Mesothelial cell of epicardium (in vitro differentiated cells): ENCODE measurements around the gene PLPPR1. TPM values are rescaled to one million over a fixed set of nuclear protein-coding genes. Genes with fewer than 3 reads are reported as not detected.

Source experiments
- DNase-seq, 2 experiments: peaks; one replicate each; pipeline ENCODE4 v3.0.0; 2021; ENCODE audit warnings: low spot score in 2 of 2; ENCODE audit not compliant: unreplicated experiment in 2 of 2
- H3K27ac Mint-ChIP-seq: 2 replicates; pipeline ENCODE4 v1.8.0; 2021; ENCODE audit warnings: mixed read lengths
- H3K27me3 Mint-ChIP-seq: 2 replicates; pipeline ENCODE4 v1.8.0; 2021; ENCODE audit warnings: low read depth, mixed read lengths
- H3K36me3 Mint-ChIP-seq: 2 replicates; pipeline ENCODE4 v1.8.0; 2021; ENCODE audit warnings: mixed read lengths
- H3K4me1 Mint-ChIP-seq: 2 replicates; pipeline ENCODE4 v1.8.0; 2021; ENCODE audit warnings: mixed read lengths
- H3K4me3 Mint-ChIP-seq: 2 replicates; pipeline ENCODE4 v1.8.0; 2021; ENCODE audit warnings: mild to moderate bottlenecking, moderate library complexity, mixed read lengths
- H3K9me3 Mint-ChIP-seq: 2 replicates; pipeline ENCODE4 v1.8.0; 2021; ENCODE audit warnings: mixed read lengths
- CTCF ChIP-seq: fragments of 200-600 bp; sonication (generic); IDR thresholded peaks from one replicate; pipeline ENCODE4 v1.5.0; 2021; ENCODE audit warnings: antibody characterized with exemption; ENCODE audit not compliant: unreplicated experiment
- total RNA-seq: library from RNA; stranded (reverse); gene quantifications from 3 replicates; pipeline ENCODE4 v1.2.1, GENCODE V29; 2021

PLPPR1 gene
- total RNA-seq, 1 donor from 2014 or later, result 1.3 TPM

- Mint-ChIP-seq H3K27ac (no peak overlapping the region), H3K4me3 (no peak overlapping the region), H3K36me3 (no peaks in the 10 kb centered on the region), H3K27me3 (peaks cover 9% of the 10 kb centered on the region), H3K9me3 (no peaks in the 10 kb centered on the region), H3K4me1 (no peaks in the 10 kb centered on the region)
- DNase-seq, result no peak
- no peak for TF ChIP-seq CTCF
These were observed 271.4 kb downstream of the PLPPR1 start for GRCh38 chr9:101299901-101300300.

GRCh38 chr9:101307051-101307450 is 278.5 kb downstream of the PLPPR1 start:
- H3K36me3 Mint-ChIP-seq, result no peaks in the 10 kb centered on the region
- H3K4me3 Mint-ChIP-seq, result no peak overlapping the region
- peaks cover 30% of the 10 kb centered on the region for H3K4me1 Mint-ChIP-seq
- no peak for TF ChIP-seq CTCF
- H3K27ac Mint-ChIP-seq, result peak overlapping the region; percentile 64
- H3K27me3 Mint-ChIP-seq, result peaks cover 7% of the 10 kb centered on the region
- DNase-seq, result no peak
- no peaks in the 10 kb centered on the region for H3K9me3 Mint-ChIP-seq

DNA sequence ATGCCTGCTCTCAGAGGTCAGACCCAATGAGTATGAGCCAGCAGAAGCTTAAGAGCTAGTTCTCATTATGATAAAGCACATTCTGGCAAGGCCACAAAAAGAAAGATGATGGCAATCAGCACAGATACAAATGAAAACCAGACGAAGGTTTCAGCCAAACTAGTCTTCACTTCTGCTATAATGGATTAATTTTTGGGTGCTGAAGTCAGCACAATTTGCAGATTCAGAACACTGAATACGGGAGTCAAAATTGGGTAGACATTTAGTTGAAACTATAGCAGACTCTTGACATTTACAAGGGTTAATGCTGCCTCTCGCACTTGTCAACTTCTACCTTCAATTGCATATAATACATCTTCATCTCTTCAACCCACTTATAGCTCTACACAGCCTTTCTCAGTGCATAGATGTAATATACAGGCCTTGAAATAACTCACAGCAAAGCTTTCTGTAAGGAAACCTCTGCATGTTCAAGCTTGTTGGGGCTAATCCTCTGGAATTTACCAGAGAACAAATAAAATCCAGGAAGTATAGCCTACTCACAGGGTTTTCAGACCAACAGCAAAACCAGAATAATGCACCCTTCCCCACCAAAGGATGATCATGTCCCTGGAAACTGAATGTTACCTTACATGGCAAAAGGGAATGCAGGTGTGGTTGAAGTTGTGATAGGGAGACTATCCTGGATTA is 279.1 kb downstream of the PLPPR1 start:
- no peaks in the 10 kb centered on the region for H3K36me3 Mint-ChIP-seq
- no peaks in the 10 kb centered on the region for H3K9me3 Mint-ChIP-seq
- TF ChIP-seq CTCF, result no peak
- DNase-seq, result no peak
- no peak overlapping the region for H3K4me3 Mint-ChIP-seq
- H3K4me1 Mint-ChIP-seq, result peaks cover 30% of the 10 kb centered on the region
- peaks cover 4% of the 10 kb centered on the region for H3K27me3 Mint-ChIP-seq
- H3K27ac Mint-ChIP-seq, result peak overlapping the region; percentile 64

DNA sequence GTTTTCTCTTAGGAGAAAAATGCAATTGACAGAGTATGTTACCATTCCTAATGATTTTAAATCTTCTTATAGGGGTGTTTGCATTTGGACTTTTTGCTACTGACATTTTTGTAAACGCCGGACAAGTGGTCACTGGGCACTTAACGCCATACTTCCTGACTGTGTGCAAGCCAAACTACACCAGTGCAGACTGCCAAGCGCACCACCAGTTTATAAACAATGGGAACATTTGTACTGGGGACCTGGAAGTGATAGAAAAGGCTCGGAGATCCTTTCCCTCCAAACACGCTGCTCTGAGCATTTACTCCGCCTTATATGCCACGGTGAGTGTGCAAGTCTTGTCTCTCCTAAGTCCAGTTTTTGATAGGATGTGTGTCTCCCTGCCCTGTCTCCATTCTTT is 280.6 kb downstream of the PLPPR1 start:
- Mint-ChIP-seq H3K36me3 (no peaks in the 10 kb centered on the region), H3K27me3 (no peaks in the 10 kb centered on the region), H3K4me3 (no peak overlapping the region), H3K4me1 (peaks cover 30% of the 10 kb centered on the region), H3K27ac (no peak overlapping the region), H3K9me3 (no peaks in the 10 kb centered on the region)
- TF ChIP-seq CTCF, result no peak
- DNase-seq, result no peak

- no peak for TF ChIP-seq CTCF
- H3K9me3 Mint-ChIP-seq, result no peaks in the 10 kb centered on the region
- no peak overlapping the region for H3K4me3 Mint-ChIP-seq
- no peak overlapping the region for H3K27ac Mint-ChIP-seq
- no peaks in the 10 kb centered on the region for H3K27me3 Mint-ChIP-seq
- no peaks in the 10 kb centered on the region for H3K36me3 Mint-ChIP-seq
- no peak for DNase-seq
- H3K4me1 Mint-ChIP-seq, result peaks cover 28% of the 10 kb centered on the region
These were observed 282.7 kb downstream of the PLPPR1 start for GRCh38 chr9:101311191-101311590.
